BLaER1 treated with 17β-estradiol and CSF1 and Interleukin-3, amounts not matched to agents 10 nM and 100 nM (cell line): ENCODE results near the gene SLFN5.
"Not testable (repeated sequence)": the region's sequence is repeated elsewhere in the genome, so short reads cannot be mapped to it uniquely, and the experiment has no call there.

Experiments
- H3K27ac ChIP-seq, 11 experiments: shearing (Covaris generic); formaldehyde crosslinking; 2 replicates each; pipeline ENCODE4 v1.8.1; 2022
- H3K27me3 ChIP-seq, 11 experiments: shearing (Covaris generic); formaldehyde crosslinking; 2 replicates each; pipeline ENCODE4 v1.8.1; 2022
- H3K36me3 ChIP-seq, 11 experiments: shearing (Covaris generic); formaldehyde crosslinking; 2 replicates each; pipeline ENCODE4 v1.8.1; 2022
- H3K4me1 ChIP-seq, 10 experiments: shearing (Covaris generic); formaldehyde crosslinking; 2 replicates each; pipeline ENCODE4 v1.8.1; 2022
- H3K4me2 ChIP-seq, 11 experiments: shearing (Covaris generic); formaldehyde crosslinking; 2 replicates each; pipeline ENCODE4 v1.8.1; 2022
- H3K4me3 ChIP-seq, 10 experiments: shearing (Covaris generic); formaldehyde crosslinking; 2 replicates each; pipeline ENCODE4 v1.8.1; 2022
- H3K9ac ChIP-seq, 11 experiments: shearing (Covaris generic); formaldehyde crosslinking; 2 replicates each; pipeline ENCODE4 v1.8.1; 2022
- H3K9me3 ChIP-seq, 11 experiments: shearing (Covaris generic); formaldehyde crosslinking; replicated peaks in 1 of 11; 2 replicates each; pipeline ENCODE4 v1.8.1; 2022
- H4K20me1 ChIP-seq, 11 experiments: shearing (Covaris generic); formaldehyde crosslinking; 2 replicates each; pipeline ENCODE4 v1.8.1; 2022
- Cebpa-rat ChIP-seq, 11 experiments: shearing (Covaris generic); IDR thresholded peaks; 2 replicates each; pipeline ENCODE4 v1.8.1; 2022

SLFN5 gene

GRCh38 chr17:35217107-35217506 is 25.8 kb upstream of the SLFN5 start:
- H3K9me3 ChIP-seq = peaks cover 0 to 4% (median 0%) of the 10 kb centered on the region in 11 experiments; a peak in 7 of 22 replicates
- no peaks in the 10 kb centered on the region for H4K20me1 ChIP-seq
- H3K4me2 ChIP-seq = no peak overlapping the region
- no peak overlapping the region for H3K27ac ChIP-seq
- no peaks in the 10 kb centered on the region for H3K27me3 ChIP-seq
- H3K4me1 ChIP-seq = peaks cover 6 to 46% (median 29%) of the 10 kb centered on the region in 10 experiments; a peak in 15 of 20 replicates
- H3K4me3 ChIP-seq = no peak overlapping the region
- no peak overlapping the region for H3K9ac ChIP-seq
- no peak for TF ChIP-seq Cebpa-rat (IDR thresholded peaks at IDR 0.05)
- H3K36me3 ChIP-seq = no peaks in the 10 kb centered on the region

- Histone ChIP-seq H3K9ac (no peak overlapping the region), H3K4me1 (peaks cover 6 to 46% (median 29%) of the 10 kb centered on the region in 10 experiments; a peak in 15 of 20 replicates), H3K4me2 (peak overlapping the region in 6 of 11 experiments; percentile 23 to 70 (median 53); a peak in 11 of 22 replicates), H3K27me3 (no peaks in the 10 kb centered on the region), H3K4me3 (no peak overlapping the region), H4K20me1 (no peaks in the 10 kb centered on the region), H3K9me3 (peaks cover 0 to 12% (median 7%) of the 10 kb centered on the region in 11 experiments; a peak in 11 of 22 replicates), H3K36me3 (no peaks in the 10 kb centered on the region), H3K27ac (peak overlapping the region in 2 of 11 experiments; percentile 0 to 13; a peak in 1 of 22 replicates)
- TF ChIP-seq Cebpa-rat (IDR thresholded peaks at IDR 0.05) = no peak
Measured at GRCh38 chr17:35218915-35219314, 24.0 kb upstream of the SLFN5 start.

- Histone ChIP-seq H3K4me2 (no peak overlapping the region), H3K9ac (no peak overlapping the region), H3K4me3 (no peak overlapping the region), H4K20me1 (no peaks in the 10 kb centered on the region), H3K9me3 (peaks cover 0 to 12% (median 7%) of the 10 kb centered on the region in 11 experiments; a peak in 11 of 22 replicates), H3K27ac (no peak overlapping the region), H3K36me3 (no peaks in the 10 kb centered on the region), H3K4me1 (peaks cover 0 to 23% (median 13%) of the 10 kb centered on the region in 10 experiments; a peak in 13 of 20 replicates), H3K27me3 (no peaks in the 10 kb centered on the region)
- no peak for TF ChIP-seq Cebpa-rat (IDR thresholded peaks at IDR 0.05)
Measured at GRCh38 chr17:35222452-35222851, 20.4 kb upstream of the SLFN5 start.

GRCh38 chr17:35224436-35224835 is 18.4 kb upstream of the SLFN5 start:
- no peak overlapping the region for H3K27ac ChIP-seq
- no peak for TF ChIP-seq Cebpa-rat (IDR thresholded peaks at IDR 0.05)
- H3K9ac ChIP-seq = no peak overlapping the region
- H3K9me3 ChIP-seq = peaks cover 0 to 12% (median 7%) of the 10 kb centered on the region in 11 experiments; a peak in 11 of 22 replicates
- no peak overlapping the region for H3K4me2 ChIP-seq
- H3K36me3 ChIP-seq = no peaks in the 10 kb centered on the region
- no peak overlapping the region for H3K4me3 ChIP-seq
- H4K20me1 ChIP-seq = no peaks in the 10 kb centered on the region
- no peaks in the 10 kb centered on the region for H3K27me3 ChIP-seq
- H3K4me1 ChIP-seq = peaks cover 0 to 9% (median 2%) of the 10 kb centered on the region in 10 experiments; a peak in 10 of 20 replicates

- no peak overlapping the region for H3K4me3 ChIP-seq
- H3K4me1 ChIP-seq = 0 out of 20 replicates have a peak, but pooled peaks cover 0 to 6% (median 0%) of the 10 kb centered on the region in 10 experiments
- H3K36me3 ChIP-seq = no peaks in the 10 kb centered on the region
- no peak overlapping the region for H3K9ac ChIP-seq
- H3K27me3 ChIP-seq = no peaks in the 10 kb centered on the region; a peak in 1 of 22 replicates
- H4K20me1 ChIP-seq = no peaks in the 10 kb centered on the region
- no peak for TF ChIP-seq Cebpa-rat (IDR thresholded peaks at IDR 0.05)
- peaks cover 0 to 15% (median 3%) of the 10 kb centered on the region in 11 experiments; a peak in 9 of 22 replicates for H3K9me3 ChIP-seq
- no peak overlapping the region for H3K4me2 ChIP-seq
- H3K27ac ChIP-seq = no peak overlapping the region
Measured at GRCh38 chr17:35227546-35227945, 15.3 kb upstream of the SLFN5 start.

- no peak overlapping the region for H3K9ac ChIP-seq
- no peaks in the 10 kb centered on the region for H3K36me3 ChIP-seq
- no peak for TF ChIP-seq Cebpa-rat (IDR thresholded peaks at IDR 0.05)
- H4K20me1 ChIP-seq = no peaks in the 10 kb centered on the region
- no peak overlapping the region for H3K4me3 ChIP-seq
- H3K4me2 ChIP-seq = no peak overlapping the region
- no peaks in the 10 kb centered on the region; a peak in 1 of 22 replicates for H3K27me3 ChIP-seq
- no peak overlapping the region for H3K27ac ChIP-seq
- H3K9me3 ChIP-seq = peaks cover 0 to 11% (median 0%) of the 10 kb centered on the region in 11 experiments; a peak in 1 of 22 replicates
- 0 out of 20 replicates have a peak, but pooled peaks cover 0 to 6% (median 0%) of the 10 kb centered on the region in 10 experiments for H3K4me1 ChIP-seq
Measured at GRCh38 chr17:35229638-35230037, 13.2 kb upstream of the SLFN5 start.

GRCh38 chr17:35234315-35234714 is 8.6 kb upstream of the SLFN5 start:
- peaks cover 0 to 29% (median 0%) of the 10 kb centered on the region in 11 experiments; a peak in 4 of 22 replicates for H3K27me3 ChIP-seq
- H3K4me2 ChIP-seq = not testable (repeated sequence)

GRCh38 chr17:35235289-35235688 is 7.6 kb upstream of the SLFN5 start:
- Histone ChIP-seq H3K9ac (no peak overlapping the region), H3K36me3 (no peaks in the 10 kb centered on the region), H3K9me3 (peaks cover 0 to 5% (median 0%) of the 10 kb centered on the region in 11 experiments; a peak in 1 of 22 replicates), H3K4me1 (peaks cover 11 to 25% (median 14%) of the 10 kb centered on the region in 10 experiments), H3K27ac (no peak overlapping the region), H4K20me1 (no peaks in the 10 kb centered on the region; a peak in 1 of 22 replicates), H3K4me3 (no peak overlapping the region), H3K27me3 (peaks cover 0 to 37% (median 0%) of the 10 kb centered on the region in 11 experiments; a peak in 4 of 22 replicates), H3K4me2 (no peak overlapping the region)
- TF ChIP-seq Cebpa-rat (IDR thresholded peaks at IDR 0.05) = no peak

More at GRCh38 chr17:35234315-35234714, 8.6 kb upstream of the SLFN5 start:
- Histone ChIP-seq H3K4me1 (peaks cover 4 to 20% (median 14%) of the 10 kb centered on the region in 10 experiments), H3K9me3 (peaks cover 0 to 11% (median 0%) of the 10 kb centered on the region in 11 experiments; a peak in 1 of 22 replicates)
- not testable (repeated sequence) for H4K20me1 ChIP-seq, H3K27ac ChIP-seq, H3K36me3 ChIP-seq, H3K4me3 ChIP-seq, H3K9ac ChIP-seq

GRCh38 chr17:35235917-35236316 is 7.0 kb upstream of the SLFN5 start:
- Histone ChIP-seq H3K9ac (no peak overlapping the region), H3K4me1 (peaks cover 11 to 31% (median 15%) of the 10 kb centered on the region in 10 experiments), H3K4me3 (no peak overlapping the region), H3K36me3 (no peaks in the 10 kb centered on the region), H3K9me3 (peaks cover 0 to 3% (median 0%) of the 10 kb centered on the region in 11 experiments; a peak in 1 of 22 replicates), H3K27ac (no peak overlapping the region), H3K4me2 (peak overlapping the region in 4 of 11 experiments; percentile 7 to 18 (median 12); a peak in 1 of 22 replicates), H3K27me3 (peaks cover 0 to 41% (median 0%) of the 10 kb centered on the region in 11 experiments; a peak in 4 of 22 replicates), H4K20me1 (no peaks in the 10 kb centered on the region; a peak in 1 of 22 replicates)
- no peak; a peak in 1 of 22 replicates for TF ChIP-seq Cebpa-rat (IDR thresholded peaks at IDR 0.05)
